Type B pancreatic cell (in vitro differentiated cells): ENCODE data around the gene C5. TPM values are rescaled to one million over a fixed set of nuclear protein-coding genes. Genes with fewer than 3 reads are reported as not detected.

Source experiments
- DNase-seq: peaks from one replicate; pipeline ENCODE4 v3.0.0; 2021; ENCODE audit warnings: mixed read lengths; ENCODE audit not compliant: unreplicated experiment; ENCODE audit errors: extremely low spot score
- H3K27ac Mint-ChIP-seq: 2 replicates; pipeline ENCODE4 v1.8.0; 2021; ENCODE audit warnings: mild to moderate bottlenecking, mixed read lengths
- H3K27me3 Mint-ChIP-seq: 2 replicates; pipeline ENCODE4 v1.8.0; 2021; ENCODE audit warnings: mixed read lengths
- H3K36me3 Mint-ChIP-seq: 2 replicates; pipeline ENCODE4 v1.8.0; 2021; ENCODE audit warnings: mixed read lengths
- H3K4me1 Mint-ChIP-seq: one replicate; pipeline ENCODE4 v1.8.0; 2021; ENCODE audit warnings: mixed read lengths; ENCODE audit not compliant: unreplicated experiment
- H3K4me3 Mint-ChIP-seq: 2 replicates; pipeline ENCODE4 v1.8.0; 2021; ENCODE audit warnings: mild to moderate bottlenecking, mixed read lengths
- H3K9me3 Mint-ChIP-seq: 2 replicates; pipeline ENCODE4 v1.8.0; 2021; ENCODE audit warnings: mixed read lengths
- CTCF ChIP-seq: fragments of 200-600 bp; sonication (generic); conservative IDR thresholded peaks from 2 replicates; pipeline ENCODE4 v1.5.0; 2021; ENCODE audit warnings: antibody characterized with exemption, mild to moderate bottlenecking
- total RNA-seq: library from RNA; stranded (reverse); gene quantifications from 2 replicates; pipeline ENCODE4 v1.2.1, GENCODE V29; 2021; ENCODE audit warnings: low replicate concordance

C5 gene
- total RNA-seq, 1 donor from 2014 or later, result 10.0 TPM

GRCh38 chr9:120946259-120946658 is 103.8 kb downstream of the C5 start:
- no peak for TF ChIP-seq CTCF
- Mint-ChIP-seq H3K27ac (no peak overlapping the region), H3K27me3 (peaks cover 3% of the 10 kb centered on the region), H3K4me1 (peaks cover 6% of the 10 kb centered on the region), H3K4me3 (no peak overlapping the region), H3K9me3 (no peaks in the 10 kb centered on the region), H3K36me3 (no peaks in the 10 kb centered on the region)
- DNase-seq, result no peak

GRCh38 chr9:120944948-120945347 is 105.1 kb downstream of the C5 start:
- Mint-ChIP-seq H3K4me1 (no peaks in the 10 kb centered on the region), H3K27ac (no peak overlapping the region), H3K9me3 (no peaks in the 10 kb centered on the region), H3K4me3 (no peak overlapping the region), H3K27me3 (peaks cover 8% of the 10 kb centered on the region), H3K36me3 (no peaks in the 10 kb centered on the region)
- no peak for DNase-seq
- TF ChIP-seq CTCF, result no peak

- Mint-ChIP-seq H3K27ac (no peak overlapping the region), H3K9me3 (no peaks in the 10 kb centered on the region), H3K36me3 (no peaks in the 10 kb centered on the region), H3K27me3 (peaks cover 8% of the 10 kb centered on the region), H3K4me1 (no peaks in the 10 kb centered on the region), H3K4me3 (no peak overlapping the region)
- DNase-seq, result no peak
- no peak for TF ChIP-seq CTCF
Observed at GRCh38 chr9:120944434-120944843, 105.6 kb downstream of the C5 start.

- H3K27ac Mint-ChIP-seq, result no peak overlapping the region
- no peak for TF ChIP-seq CTCF
- peaks cover 11% of the 10 kb centered on the region for H3K27me3 Mint-ChIP-seq
- DNase-seq, result no peak
- H3K4me1 Mint-ChIP-seq, result no peaks in the 10 kb centered on the region
- H3K9me3 Mint-ChIP-seq, result no peaks in the 10 kb centered on the region
- no peak overlapping the region for H3K4me3 Mint-ChIP-seq
- no peaks in the 10 kb centered on the region for H3K36me3 Mint-ChIP-seq
Observed at GRCh38 chr9:120942186-120943001, 107.7 kb downstream of the C5 start.

- H3K27ac Mint-ChIP-seq, result no peak overlapping the region
Observed at GRCh38 chr9:120941046-120941770, 108.9 kb downstream of the C5 start.

More at GRCh38 chr9:120941046-120941770, 108.9 kb downstream of the C5 start:
- peaks cover 8% of the 10 kb centered on the region for H3K4me1 Mint-ChIP-seq
- H3K27me3 Mint-ChIP-seq, result peaks cover 11% of the 10 kb centered on the region
- no peak overlapping the region for H3K4me3 Mint-ChIP-seq
- DNase-seq, result no peak
- no peak for TF ChIP-seq CTCF
- H3K36me3 Mint-ChIP-seq, result no peaks in the 10 kb centered on the region
- no peaks in the 10 kb centered on the region for H3K9me3 Mint-ChIP-seq
